Neural progenitor cell (in vitro differentiated cells): ENCODE results near the gene ALDH3B2. TPM values are rescaled to one million over a fixed set of nuclear protein-coding genes. Genes with fewer than 3 reads are reported as not detected.

Experiments used
- DNase-seq: peaks from one replicate; pipeline ENCODE4 v3.0.0-alpha.2; 2016; ENCODE audit warnings: low spot score
- H2AFZ ChIP-seq: fragments of 200-600 bp; sonication (generic); replicated peaks from 2 replicates; pipeline ENCODE4 v1.6.1; 2016; ENCODE audit warnings: antibody characterized with exemption
- H3F3A ChIP-seq: fragments of 200-600 bp; sonication (generic); 2 replicates; pipeline ENCODE4 v1.6.1; 2016; ENCODE audit warnings: antibody characterized with exemption, low read depth
- H3K27ac ChIP-seq: fragments of 200-600 bp; sonication (generic); 2 replicates; pipeline ENCODE4 v1.5.1; 2016; ENCODE audit warnings: mild to moderate bottlenecking
- H3K27me3 ChIP-seq: fragments of 200-600 bp; sonication (generic); 2 replicates; pipeline ENCODE4 v1.6.1; 2016; ENCODE audit warnings: mild to moderate bottlenecking, moderate library complexity
- H3K36me3 ChIP-seq: fragments of 200-600 bp; sonication (generic); 2 replicates; pipeline ENCODE4 v1.5.1; 2016
- H3K4me1 ChIP-seq: fragments of 200-600 bp; sonication (generic); 2 replicates; pipeline ENCODE4 v1.6.1; 2016; ENCODE audit warnings: mixed run types
- H3K4me2 ChIP-seq: fragments of 200-600 bp; sonication (generic); 2 replicates; pipeline ENCODE4 v1.6.1; 2016
- H3K4me3 ChIP-seq: fragments of 200-600 bp; sonication (generic); 2 replicates; pipeline ENCODE4 v1.5.1; 2016
- H3K79me2 ChIP-seq: fragments of 200-600 bp; sonication (generic); 2 replicates; pipeline ENCODE4 v1.6.1; 2016; ENCODE audit warnings: low read depth
- H3K9ac ChIP-seq: fragments of 200-600 bp; sonication (generic); 2 replicates; pipeline ENCODE4 v1.6.1; 2016
- H3K9me3 ChIP-seq: fragments of 200-600 bp; sonication (generic); 2 replicates; pipeline ENCODE4 v1.5.1; 2016; ENCODE audit warnings: low read depth
- H4K20me1 ChIP-seq: fragments of 200-600 bp; sonication (generic); 2 replicates; pipeline ENCODE4 v1.6.1; 2016; ENCODE audit warnings: low read depth
- H3K27ac Mint-ChIP-seq: 3 replicates; pipeline ENCODE4 v1.8.0; 2021; ENCODE audit warnings: mixed read lengths
- H3K27me3 Mint-ChIP-seq: 2 replicates; pipeline ENCODE4 v1.8.0; 2022; ENCODE audit warnings: low read depth, mild to moderate bottlenecking, inconsistent platforms, moderate library complexity, mixed read lengths; ENCODE audit not compliant: insufficient read depth
- H3K36me3 Mint-ChIP-seq: 3 replicates; pipeline ENCODE4 v1.8.0; 2021; ENCODE audit warnings: mixed read lengths
- H3K4me1 Mint-ChIP-seq: 3 replicates; pipeline ENCODE4 v1.8.0; 2021; ENCODE audit warnings: mixed read lengths
- H3K4me3 Mint-ChIP-seq: 3 replicates; pipeline ENCODE4 v1.8.0; 2021; ENCODE audit warnings: mild to moderate bottlenecking, moderate library complexity, mixed read lengths
- H3K9me3 Mint-ChIP-seq: 3 replicates; pipeline ENCODE4 v1.8.0; 2020; ENCODE audit warnings: mixed read lengths
- CTCF ChIP-seq: fragments of 200-600 bp; sonication (generic); IDR thresholded peaks from 2 replicates; pipeline ENCODE4 v1.5.1; 2017; ENCODE audit warnings: antibody characterized with exemption, mild to moderate bottlenecking
- EZH2 ChIP-seq: fragments of 200-600 bp; sonication (generic); IDR thresholded peaks from 2 replicates; pipeline ENCODE4 v1.6.1; 2017; ENCODE audit warnings: antibody characterized with exemption, mild to moderate bottlenecking, moderate library complexity
- EZH2phosphoT487 ChIP-seq: fragments of 200-600 bp; sonication (generic); IDR thresholded peaks from 2 replicates; pipeline ENCODE4 v1.6.1; 2017; ENCODE audit warnings: antibody characterized with exemption
- total RNA-seq: library from RNA; depleted of rRNA; stranded (reverse); fragments of >200 nt; gene quantifications from 2 replicates; pipeline ENCODE4 v1.2.3, GENCODE V29; 2015; ENCODE audit warnings: low replicate concordance

The ALDH3B2 gene
- total RNA-seq, 1 donor from 2014 or later, result not detected

GRCh38 chr11:67642173-67643120 lies 32.0 kb downstream of the ALDH3B2 start:
- H3K36me3 Mint-ChIP-seq, result no peaks in the 10 kb centered on the region

DNA sequence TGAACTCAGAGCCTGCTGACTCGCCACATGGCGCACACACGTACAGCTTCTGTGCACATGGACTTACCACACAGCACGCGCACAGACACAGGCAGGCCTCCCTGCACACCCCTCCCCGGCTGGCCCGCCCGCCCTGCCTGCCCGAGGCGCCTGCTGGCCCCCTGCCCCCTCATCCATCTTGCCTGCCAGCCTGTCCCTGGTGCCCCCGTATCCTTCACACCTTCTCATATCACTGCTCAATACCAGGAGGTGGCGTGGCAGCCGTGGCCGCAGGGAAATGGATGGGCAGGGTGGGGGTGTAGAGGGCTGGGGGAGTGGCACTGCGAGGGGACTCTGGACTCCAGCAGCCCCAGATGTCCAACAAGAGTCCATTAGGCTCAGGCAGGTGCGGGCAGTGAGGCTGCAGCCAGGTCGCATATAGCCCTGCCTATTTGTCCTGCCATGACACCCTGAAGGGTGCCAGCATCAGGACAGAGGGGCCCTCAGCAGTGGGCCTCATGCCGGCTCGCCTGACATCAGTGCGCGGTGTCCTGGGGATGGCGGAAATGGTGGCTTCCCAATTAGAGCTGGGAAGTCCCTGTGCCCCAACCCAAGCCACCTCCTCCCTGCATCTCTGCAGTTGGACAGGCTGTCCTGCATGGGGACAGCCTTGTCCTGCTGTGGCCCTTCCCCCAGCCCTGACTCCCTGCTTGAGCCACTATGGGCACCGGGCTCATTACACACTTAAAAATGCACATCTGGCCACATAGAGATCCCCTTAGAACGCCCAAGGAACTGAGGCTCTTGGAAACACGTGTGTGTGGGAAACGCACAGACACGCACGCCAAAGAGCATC lies 32.9 kb downstream of the ALDH3B2 start:
- TF ChIP-seq EZH2 (no peak), CTCF (no peak), EZH2phosphoT487 (no peak)

More at GRCh38 chr11:67642173-67643120, 32.0 kb downstream of the ALDH3B2 start:
- Mint-ChIP-seq H3K27ac (peak overlapping the region; percentile 58), H3K27me3 (peaks cover 17% of the 10 kb centered on the region), H3K9me3 (peaks cover 2% of the 10 kb centered on the region), H3K4me1 (peaks cover 7% of the 10 kb centered on the region), H3K4me3 (no peak overlapping the region)
- Histone ChIP-seq H3K4me1 (peaks cover 6% of the 10 kb centered on the region), H3K9me3 (no peaks in the 10 kb centered on the region), H2AFZ (no peak overlapping the region), H3K4me3 (no peak overlapping the region), H3K79me2 (no peaks in the 10 kb centered on the region), H3K27ac (no peak overlapping the region), H3K36me3 (no peaks in the 10 kb centered on the region), H3K9ac (no peak overlapping the region), H4K20me1 (no peaks in the 10 kb centered on the region), H3K27me3 (peaks cover 24% of the 10 kb centered on the region), H3K4me2 (no peak overlapping the region), H3F3A (no peaks in the 10 kb centered on the region)
- DNase-seq, result no peak
- no peak for TF ChIP-seq EZH2
- no peak for TF ChIP-seq EZH2phosphoT487
- TF ChIP-seq CTCF, result no peak

GRCh38 chr11:67640758-67641337 lies 33.6 kb downstream of the ALDH3B2 start:
- Mint-ChIP-seq H3K27ac (no peak overlapping the region), H3K36me3 (no peaks in the 10 kb centered on the region), H3K9me3 (peaks cover 2% of the 10 kb centered on the region), H3K4me3 (no peak overlapping the region), H3K4me1 (peaks cover 5% of the 10 kb centered on the region), H3K27me3 (peaks cover 15% of the 10 kb centered on the region)
- Histone ChIP-seq H3K79me2 (no peaks in the 10 kb centered on the region), H3K4me3 (no peak overlapping the region), H3K4me1 (peaks cover 6% of the 10 kb centered on the region), H3K4me2 (no peak overlapping the region), H3K36me3 (no peaks in the 10 kb centered on the region), H3K9me3 (no peaks in the 10 kb centered on the region), H4K20me1 (no peaks in the 10 kb centered on the region), H3K27me3 (peaks cover 24% of the 10 kb centered on the region), H2AFZ (no peak overlapping the region), H3F3A (no peaks in the 10 kb centered on the region), H3K9ac (no peak overlapping the region), H3K27ac (no peak overlapping the region)
- TF ChIP-seq EZH2 (no peak), CTCF (no peak), EZH2phosphoT487 (no peak)
- DNase-seq, result peak; percentile 62

More for the DNA sequence above, 32.9 kb downstream of the ALDH3B2 start:
- no peak for DNase-seq
- H3K36me3 ChIP-seq, result no peaks in the 10 kb centered on the region
- H3K4me2 ChIP-seq, result no peak overlapping the region
- no peak overlapping the region for H3K9ac ChIP-seq
- peaks cover 6% of the 10 kb centered on the region for H3K4me1 ChIP-seq
- H3K4me3 Mint-ChIP-seq, result no peak overlapping the region
- no peak overlapping the region for H3K27ac ChIP-seq
- H3K79me2 ChIP-seq, result no peaks in the 10 kb centered on the region
- peaks cover 24% of the 10 kb centered on the region for H3K27me3 ChIP-seq
- no peaks in the 10 kb centered on the region for H3F3A ChIP-seq
- peaks cover 20% of the 10 kb centered on the region for H3K27me3 Mint-ChIP-seq
- H3K4me1 Mint-ChIP-seq, result peaks cover 7% of the 10 kb centered on the region
- no peaks in the 10 kb centered on the region for H4K20me1 ChIP-seq
- H3K9me3 Mint-ChIP-seq, result peaks cover 2% of the 10 kb centered on the region
- no peak overlapping the region for H3K4me3 ChIP-seq
- H3K36me3 Mint-ChIP-seq, result no peaks in the 10 kb centered on the region
- no peak overlapping the region for H2AFZ ChIP-seq
- peak overlapping the region; percentile 50 for H3K27ac Mint-ChIP-seq
- H3K9me3 ChIP-seq, result no peaks in the 10 kb centered on the region
